ENCODE measurements around the gene ITPKA. TPM values are rescaled to one million over a fixed set of nuclear protein-coding genes. Genes with fewer than 3 reads are reported as not detected.

Gene ITPKA
- polyA plus RNA-seq, 1 of the 3 experiments (the other 2 are of a cell fraction), result 2.2 TPM

- Histone ChIP-seq H3F3A (replicated peaks; ENCODE audit: insufficient read depth) (no peaks in the 10 kb centered on the region), H3K79me2 (ENCODE audit: insufficient read depth) (no peaks in the 10 kb centered on the region), H3K9me3 (no peaks in the 10 kb centered on the region), H3K4me1 (ENCODE audit: control insufficient read depth in 1 of 2, insufficient read depth in 2 of 2, low read depth in 1 of 2, low read length in 1 of 2) (peaks cover 0 to 10% of the 10 kb centered on the region in 2 experiments; a peak in 1 of 4 replicates), H3K4me2 (no peak overlapping the region), H3K36me3 (replicated peaks in 1 of 2; ENCODE audit: control insufficient read depth in 1 of 2, insufficient read depth in 2 of 2, low read length in 1 of 2) (no peaks in the 10 kb centered on the region), H2AFZ (ENCODE audit: low read depth) (no peak overlapping the region), H3K27ac (ENCODE audit: low read depth in 2 of 2, low read length in 1 of 2) (no peak overlapping the region), H3K27me3 (ENCODE audit: insufficient read depth) (no peaks in the 10 kb centered on the region; the same call in 1 of the 2 replicates), H4K20me1 (ENCODE audit: insufficient read depth) (no peaks in the 10 kb centered on the region), H3K4me3 (ENCODE audit: low read depth in 2 of 2, low read length in 1 of 2) (no peak overlapping the region), H3K9me2 (no peaks in the 10 kb centered on the region), H3K9ac (no peak overlapping the region)
- ChIA-PET POLR2A (no interaction called here), CTCF (interaction anchor here (1.1 to 1.5 kb wide), 2 partner anchors 39 kb away, joined by 4 to 5 read pairs; no protein-coding TSS in a partner anchor)
- TF ChIP-seq CHD2 (IDR thresholded peaks at IDR 0.05; ENCODE audit: low read length, partially characterized antibody) (no peak), FOXM1 (IDR thresholded peaks at IDR 0.05; ENCODE audit: low read depth) (no peak), TAF1 (IDR thresholded peaks at IDR 0.05; ENCODE audit: borderline replicate concordance, low read depth, low read length) (no peak), EP300 (IDR thresholded peaks at IDR 0.05; ENCODE audit: borderline replicate concordance in 1 of 2, low read depth in 1 of 2, low read length in 1 of 2) (no peak), NFIC (IDR thresholded peaks at IDR 0.05; ENCODE audit: borderline replicate concordance) (no peak), RFX5 (IDR thresholded peaks at IDR 0.05; ENCODE audit: low read length) (no peak), YY1 (IDR thresholded peaks at IDR 0.05; ENCODE audit: low read depth) (no peak), IRF3 (IDR thresholded peaks at IDR 0.05; ENCODE audit: low read depth, low read length) (no peak), EZH2phosphoT487 (IDR thresholded peaks at IDR 0.05; ENCODE audit: borderline replicate concordance, low read depth) (no peak), REST (IDR thresholded peaks at IDR 0.05; ENCODE audit: low read depth, low read length) (no peak), MEF2A (IDR thresholded peaks at IDR 0.05; ENCODE audit: borderline replicate concordance, low read depth) (no peak), RXRA (IDR thresholded peaks at IDR 0.05; ENCODE audit: borderline replicate concordance, low read depth) (no peak), SIN3A (IDR thresholded peaks at IDR 0.05; ENCODE audit: borderline replicate concordance, low read depth, low read length) (no peak), JUND (IDR thresholded peaks at IDR 0.05) (no peak)
- TF ChIP-seq, protein P1, sequence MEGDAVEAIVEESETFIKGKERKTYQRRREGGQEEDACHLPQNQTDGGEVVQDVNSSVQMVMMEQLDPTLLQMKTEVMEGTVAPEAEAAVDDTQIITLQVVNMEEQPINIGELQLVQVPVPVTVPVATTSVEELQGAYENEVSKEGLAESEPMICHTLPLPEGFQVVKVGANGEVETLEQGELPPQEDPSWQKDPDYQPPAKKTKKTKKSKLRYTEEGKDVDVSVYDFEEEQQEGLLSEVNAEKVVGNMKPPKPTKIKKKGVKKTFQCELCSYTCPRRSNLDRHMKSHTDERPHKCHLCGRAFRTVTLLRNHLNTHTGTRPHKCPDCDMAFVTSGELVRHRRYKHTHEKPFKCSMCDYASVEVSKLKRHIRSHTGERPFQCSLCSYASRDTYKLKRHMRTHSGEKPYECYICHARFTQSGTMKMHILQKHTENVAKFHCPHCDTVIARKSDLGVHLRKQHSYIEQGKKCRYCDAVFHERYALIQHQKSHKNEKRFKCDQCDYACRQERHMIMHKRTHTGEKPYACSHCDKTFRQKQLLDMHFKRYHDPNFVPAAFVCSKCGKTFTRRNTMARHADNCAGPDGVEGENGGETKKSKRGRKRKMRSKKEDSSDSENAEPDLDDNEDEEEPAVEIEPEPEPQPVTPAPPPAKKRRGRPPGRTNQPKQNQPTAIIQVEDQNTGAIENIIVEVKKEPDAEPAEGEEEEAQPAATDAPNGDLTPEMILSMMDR (IDR thresholded peaks at IDR 0.05), result no peak
- TF ChIP-seq, protein P2, sequence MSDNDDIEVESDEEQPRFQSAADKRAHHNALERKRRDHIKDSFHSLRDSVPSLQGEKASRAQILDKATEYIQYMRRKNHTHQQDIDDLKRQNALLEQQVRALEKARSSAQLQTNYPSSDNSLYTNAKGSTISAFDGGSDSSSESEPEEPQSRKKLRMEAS (IDR thresholded peaks at IDR 0.05; ENCODE audit: low read depth), result no peak
- WGBS (ENCODE audit: low lambda C conversion rate), result 88% methylated on average over 6 of the region's 13 CpGs
- DNase-seq, result no peak
Measured at GRCh38 chr15:41504751-41505492, 11.2 kb downstream of the ITPKA start.
